ENCODE results near the gene CEP97.

CEP97 gene

DNA sequence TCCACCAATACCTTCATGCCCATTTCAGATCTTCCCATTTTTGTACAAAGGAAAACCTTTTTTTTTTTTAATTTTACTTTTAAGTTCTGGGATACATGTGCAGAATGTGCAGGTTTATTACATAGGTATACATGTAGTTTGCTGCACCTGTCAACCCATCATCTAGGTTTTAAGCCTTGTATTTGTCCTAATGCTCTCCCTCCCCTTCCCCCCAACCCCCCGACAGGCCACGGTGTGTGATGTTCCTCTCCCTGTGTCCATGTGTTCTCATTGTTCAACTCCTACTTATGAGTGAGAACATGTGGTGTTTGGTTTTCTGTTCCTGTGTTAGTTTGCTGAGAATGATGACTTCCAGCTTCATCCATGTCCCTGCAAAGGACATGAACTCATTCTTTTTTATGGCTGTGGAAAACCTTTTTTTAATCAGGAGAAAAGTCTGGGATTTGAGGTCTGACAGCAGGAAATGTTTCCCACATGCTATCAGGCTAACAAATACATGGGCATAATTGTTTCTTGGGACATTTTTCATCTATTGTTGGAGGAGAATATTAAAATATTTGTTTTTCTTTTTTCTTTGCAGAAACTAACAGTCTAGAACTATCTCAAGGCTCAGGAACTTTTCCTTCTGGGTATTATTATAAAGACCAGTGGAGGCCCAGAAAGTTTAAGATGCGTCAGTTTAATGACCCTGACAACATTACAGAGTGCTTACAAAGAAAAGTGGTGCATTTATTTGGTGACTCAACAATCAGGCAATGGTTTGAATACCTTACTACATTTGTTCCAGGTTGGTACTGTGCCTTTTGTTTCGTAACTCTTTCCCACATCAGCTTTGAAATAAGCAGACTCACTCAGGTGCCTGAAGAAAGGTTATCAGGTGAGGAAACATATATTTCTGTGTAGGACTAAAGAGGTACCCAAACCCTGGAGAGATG, 92.1 kb downstream of the CEP97 start:
- Histone ChIP-seq H3K4me3 (ENCODE audit: low read depth, low read length) (no peak overlapping the region), H3K36me3 (peaks cover 23% of the 10 kb centered on the region), H3K9me3 (no peaks in the 10 kb centered on the region), H3K27me3 (no peaks in the 10 kb centered on the region), H3K4me1 (peaks cover 3% of the 10 kb centered on the region; the same call in 1 of the 2 replicates)
- TF ChIP-seq, protein P1, sequence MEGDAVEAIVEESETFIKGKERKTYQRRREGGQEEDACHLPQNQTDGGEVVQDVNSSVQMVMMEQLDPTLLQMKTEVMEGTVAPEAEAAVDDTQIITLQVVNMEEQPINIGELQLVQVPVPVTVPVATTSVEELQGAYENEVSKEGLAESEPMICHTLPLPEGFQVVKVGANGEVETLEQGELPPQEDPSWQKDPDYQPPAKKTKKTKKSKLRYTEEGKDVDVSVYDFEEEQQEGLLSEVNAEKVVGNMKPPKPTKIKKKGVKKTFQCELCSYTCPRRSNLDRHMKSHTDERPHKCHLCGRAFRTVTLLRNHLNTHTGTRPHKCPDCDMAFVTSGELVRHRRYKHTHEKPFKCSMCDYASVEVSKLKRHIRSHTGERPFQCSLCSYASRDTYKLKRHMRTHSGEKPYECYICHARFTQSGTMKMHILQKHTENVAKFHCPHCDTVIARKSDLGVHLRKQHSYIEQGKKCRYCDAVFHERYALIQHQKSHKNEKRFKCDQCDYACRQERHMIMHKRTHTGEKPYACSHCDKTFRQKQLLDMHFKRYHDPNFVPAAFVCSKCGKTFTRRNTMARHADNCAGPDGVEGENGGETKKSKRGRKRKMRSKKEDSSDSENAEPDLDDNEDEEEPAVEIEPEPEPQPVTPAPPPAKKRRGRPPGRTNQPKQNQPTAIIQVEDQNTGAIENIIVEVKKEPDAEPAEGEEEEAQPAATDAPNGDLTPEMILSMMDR (IDR thresholded peaks at IDR 0.05; ENCODE audit: low read depth, low read length), result no peak
- DNase-seq, result no peak

DNA sequence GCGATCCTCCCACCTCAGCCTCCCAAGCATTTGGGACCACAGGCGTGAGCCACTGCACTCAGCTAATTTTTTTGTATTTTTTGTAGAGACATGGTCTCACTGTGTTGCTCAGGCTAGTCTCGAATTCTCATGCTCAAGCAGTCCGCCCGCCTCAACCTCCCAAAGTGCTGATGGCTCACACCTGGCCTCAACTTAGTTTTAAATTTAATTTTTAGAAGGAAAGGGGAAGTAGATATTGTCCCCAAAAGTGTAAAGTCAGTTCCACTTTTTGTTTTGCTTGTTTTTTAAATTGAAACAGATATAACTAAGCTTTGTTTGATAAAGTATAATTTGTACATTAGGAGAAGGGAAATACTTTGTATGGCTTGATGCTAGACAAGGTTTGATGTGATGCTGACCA, 93.6 kb downstream of the CEP97 start:
- DNase-seq, result no peak
- H3K4me3 ChIP-seq (ENCODE audit: low read depth, low read length), result no peak overlapping the region
- peaks cover 3% of the 10 kb centered on the region; the same call in 1 of the 2 replicates for H3K4me1 ChIP-seq
- peaks cover 23% of the 10 kb centered on the region for H3K36me3 ChIP-seq
- no peaks in the 10 kb centered on the region for H3K9me3 ChIP-seq
- H3K27me3 ChIP-seq, result no peaks in the 10 kb centered on the region
- TF ChIP-seq, protein P1 (IDR thresholded peaks at IDR 0.05; ENCODE audit: low read depth, low read length), result no peak

DNA sequence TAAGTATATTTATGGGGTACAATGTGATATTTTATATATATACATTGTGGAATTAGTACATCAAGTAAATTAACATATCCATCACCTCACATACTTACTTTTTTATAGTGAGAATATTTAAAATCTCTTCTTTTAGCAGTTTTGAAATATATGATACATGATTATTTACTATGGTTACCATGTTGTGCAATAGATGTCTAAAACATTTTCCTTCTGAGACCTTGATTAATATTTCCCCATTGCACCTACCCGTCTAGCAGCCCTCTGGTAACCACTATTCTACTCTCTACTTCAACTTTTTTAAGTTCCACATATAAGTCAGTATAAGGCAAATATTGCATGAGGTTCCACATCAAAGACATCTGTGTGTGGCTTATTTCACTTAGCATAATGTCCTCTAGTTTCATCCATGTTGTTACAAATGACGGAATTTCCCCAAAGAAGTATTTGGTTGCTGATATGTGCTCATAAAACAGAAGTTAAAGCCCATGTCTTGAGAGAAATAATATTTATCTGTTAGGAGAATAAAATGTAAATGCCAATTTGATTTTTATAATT, 95.3 kb downstream of the CEP97 start:
- Histone ChIP-seq H3K4me1 (no peaks in the 10 kb centered on the region), H3K4me3 (ENCODE audit: low read depth, low read length) (no peak overlapping the region), H3K27me3 (no peaks in the 10 kb centered on the region), H3K36me3 (peaks cover 28% of the 10 kb centered on the region), H3K9me3 (no peaks in the 10 kb centered on the region)
- TF ChIP-seq, protein P1 (IDR thresholded peaks at IDR 0.05; ENCODE audit: low read depth, low read length), result no peak
- DNase-seq, result no peak

Data from BE2C (cell line).